Fibroblast of skin of right quadriceps (primary cell): ENCODE results near the gene TTLL9.

ENCODE experiments used
- DNase-seq: peaks from one replicate; pipeline ENCODE4 v3.0.0-alpha.2; 2013

The TTLL9 gene

DNA sequence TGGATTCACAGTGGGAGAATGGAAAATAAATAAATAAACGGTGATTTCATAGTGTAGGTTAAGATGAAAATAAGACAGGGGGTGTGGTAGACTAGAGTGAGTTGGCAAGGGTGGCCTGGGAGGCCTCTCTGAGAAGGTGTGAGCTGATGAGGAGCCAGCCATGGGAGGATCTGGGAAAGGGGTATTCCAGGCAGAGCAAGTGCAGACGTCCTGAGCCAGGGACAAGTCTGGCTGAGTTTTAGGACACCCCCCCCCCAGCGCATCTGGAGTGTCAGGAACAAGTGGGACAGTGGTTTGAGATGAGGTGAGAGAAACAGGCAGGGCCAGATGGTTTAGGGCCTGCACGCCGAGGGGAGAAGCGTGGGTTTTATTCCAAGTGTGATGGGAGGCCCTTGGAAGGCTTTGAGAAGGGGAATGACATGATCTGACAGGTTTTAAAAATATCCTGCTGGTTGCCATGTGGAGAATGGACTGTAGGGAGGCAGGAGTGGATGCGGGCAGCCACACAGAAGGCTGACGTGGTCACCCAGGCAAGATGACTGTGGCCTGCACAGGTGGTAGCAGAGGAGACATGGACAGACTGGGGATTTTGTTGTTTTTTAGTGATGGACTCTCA is 118.7 kb downstream of the TTLL9 start:
- DNase-seq = no peak

DNA sequence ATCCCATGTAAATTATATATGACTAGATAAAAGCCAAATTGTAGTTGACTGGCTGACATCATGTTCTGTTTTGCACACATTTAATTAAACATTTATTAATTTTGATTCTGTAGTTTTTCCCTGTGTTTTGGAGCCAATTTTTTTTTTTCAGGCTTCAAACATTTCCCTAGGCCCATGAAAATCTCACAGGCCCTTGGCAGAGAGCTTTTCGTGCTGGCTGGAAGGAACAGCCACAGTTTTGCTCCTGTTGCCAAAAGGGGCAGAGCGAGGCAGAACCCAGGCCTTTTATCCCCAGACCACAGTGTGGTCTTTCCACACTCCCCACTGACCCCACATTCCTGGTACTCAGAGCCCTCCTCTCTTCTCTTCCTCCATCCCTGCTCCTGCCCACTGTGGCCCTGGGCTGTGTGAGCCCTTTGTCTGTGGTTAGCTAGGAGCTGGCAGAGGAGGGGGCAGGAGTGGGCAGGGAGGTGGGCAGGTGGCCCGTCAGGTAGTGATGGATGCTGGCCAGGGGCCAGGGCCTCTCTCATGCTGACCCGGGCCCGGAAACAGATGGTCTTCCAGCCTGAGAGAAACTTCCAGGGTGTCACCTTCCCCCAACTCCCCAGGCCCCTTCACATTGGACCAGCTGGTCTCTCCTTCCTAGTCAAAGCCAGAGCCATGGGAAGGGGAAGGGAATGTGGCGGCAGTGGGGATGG is 120.4 kb downstream of the TTLL9 start:
- DNase-seq = no peak

DNA sequence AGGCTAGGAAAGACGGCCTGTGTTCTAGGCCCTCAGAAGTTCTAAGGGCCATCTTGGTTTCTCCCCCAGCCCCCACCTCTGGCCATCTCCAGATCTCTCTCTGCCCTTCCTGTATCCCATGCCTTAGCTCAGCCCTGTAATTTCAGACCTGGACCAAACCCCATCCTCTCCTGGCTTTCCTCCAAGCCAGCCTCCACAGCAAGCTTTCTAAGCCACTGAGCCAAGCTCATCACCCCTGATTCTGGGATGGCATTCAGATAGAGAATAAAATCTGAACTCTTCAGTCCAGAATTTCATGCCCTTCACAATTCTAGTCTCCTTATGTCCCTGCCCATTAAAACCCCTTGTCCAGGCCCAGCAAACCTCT is 120.9 kb downstream of the TTLL9 start:
- DNase-seq = no peak

DNA sequence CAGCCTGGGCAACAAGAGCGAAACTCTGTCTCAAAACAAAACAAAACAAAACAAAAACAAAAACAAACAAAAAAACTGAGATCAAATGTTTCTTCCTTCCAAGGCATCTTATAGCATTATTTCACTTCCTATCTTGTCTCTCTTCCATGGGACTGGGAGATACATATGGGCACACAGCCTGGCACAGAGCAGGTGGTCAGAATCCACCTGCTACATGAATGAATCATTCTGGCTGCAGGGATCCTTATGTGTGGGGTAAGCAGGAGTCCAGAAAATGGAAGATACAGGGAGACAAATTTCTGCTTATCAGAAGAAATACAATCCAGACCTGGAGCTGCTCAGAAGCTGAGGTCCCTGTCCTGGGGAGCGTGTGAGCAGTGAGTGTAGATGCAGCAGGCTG is 121.7 kb downstream of the TTLL9 start:
- DNase-seq = no peak
